Stimulated activated naive CD8-positive, alpha-beta T cell treated with anti-CD3 and anti-CD28 coated beads, Interleukin-15, amount 100 ng/mL, for 72 hours (primary cell): ENCODE data around the gene SOHLH1.

ENCODE experiments used
- ATAC-seq: fragments of 150-1000 bp; cut with Tn5 transposase; 2 replicates; pipeline ENCODE4 v1.10.0; 2021; ENCODE audit warnings: mild to moderate bottlenecking, moderate library complexity
- DNase-seq, 2 donors: peaks; one replicate each; pipeline ENCODE4 v3.0.0; 2021 to 2022
- H3K27ac Mint-ChIP-seq, 2 donors: one replicate each; pipeline ENCODE4 v1.8.0; 2022; ENCODE audit warnings: mild to moderate bottlenecking in 2 of 2, mixed read lengths in 2 of 2, moderate library complexity in 2 of 2
- H3K27me3 Mint-ChIP-seq: one replicate; pipeline ENCODE4 v1.8.0; 2022; ENCODE audit warnings: mixed read lengths
- H3K4me1 Mint-ChIP-seq: one replicate; pipeline ENCODE4 v1.8.0; 2022; ENCODE audit warnings: mild to moderate bottlenecking, mixed read lengths
- H3K4me3 Mint-ChIP-seq, 2 donors: one replicate each; pipeline ENCODE4 v1.8.0; 2022; ENCODE audit warnings: mild to moderate bottlenecking in 2 of 2, mixed read lengths in 2 of 2, moderate library complexity in 1 of 2
- H3K9me3 Mint-ChIP-seq, 2 donors: one replicate each; pipeline ENCODE4 v1.8.0; 2022; ENCODE audit warnings: mixed read lengths in 2 of 2

The SOHLH1 gene

GRCh38 chr9:135698767-135699166 is 514 bp downstream of the SOHLH1 start:
- peaks cover 26% of the 10 kb centered on the region for H3K27me3 Mint-ChIP-seq

GRCh38 chr9:135698236-135698635 is 1.0 kb downstream of the SOHLH1 start:
- ATAC-seq (no peak), DNase-seq (no peak)
- peaks cover 26% of the 10 kb centered on the region for H3K27me3 Mint-ChIP-seq
- no peaks in the 10 kb centered on the region for H3K9me3 Mint-ChIP-seq
- no peak overlapping the region for H3K27ac Mint-ChIP-seq
- no peaks in the 10 kb centered on the region for H3K4me1 Mint-ChIP-seq
- no peak overlapping the region for H3K4me3 Mint-ChIP-seq

More at GRCh38 chr9:135698767-135699166, 514 bp downstream of the SOHLH1 start:
- H3K9me3 Mint-ChIP-seq = no peaks in the 10 kb centered on the region
- no peak overlapping the region for H3K4me3 Mint-ChIP-seq
- no peaks in the 10 kb centered on the region for H3K4me1 Mint-ChIP-seq
- ATAC-seq (no peak), DNase-seq (no peak)
- no peak overlapping the region for H3K27ac Mint-ChIP-seq

GRCh38 chr9:135697226-135697625 is 2.1 kb downstream of the SOHLH1 start:
- DNase-seq (no peak), ATAC-seq (no peak)
- H3K27me3 Mint-ChIP-seq = peaks cover 19% of the 10 kb centered on the region
- H3K4me3 Mint-ChIP-seq = no peak overlapping the region
- no peaks in the 10 kb centered on the region for H3K4me1 Mint-ChIP-seq
- no peak overlapping the region for H3K27ac Mint-ChIP-seq
- no peaks in the 10 kb centered on the region for H3K9me3 Mint-ChIP-seq

GRCh38 chr9:135696446-135696845 is 2.8 kb downstream of the SOHLH1 start:
- Mint-ChIP-seq H3K9me3 (no peaks in the 10 kb centered on the region), H3K27me3 (peaks cover 19% of the 10 kb centered on the region), H3K4me3 (no peak overlapping the region), H3K4me1 (no peaks in the 10 kb centered on the region), H3K27ac (no peak overlapping the region)
- ATAC-seq (no peak), DNase-seq (no peak)

- DNase-seq (no peak), ATAC-seq (no peak)
- Mint-ChIP-seq H3K4me3 (no peak overlapping the region), H3K4me1 (no peaks in the 10 kb centered on the region), H3K27ac (no peak overlapping the region), H3K27me3 (peaks cover 13% of the 10 kb centered on the region), H3K9me3 (no peaks in the 10 kb centered on the region)
These were observed 3.6 kb downstream of the SOHLH1 start for GRCh38 chr9:135695642-135696041.

- ATAC-seq = no peak
- DNase-seq = no peak
- H3K27ac Mint-ChIP-seq = no peak overlapping the region
- H3K9me3 Mint-ChIP-seq = no peaks in the 10 kb centered on the region
- H3K4me3 Mint-ChIP-seq = no peak overlapping the region
- H3K4me1 Mint-ChIP-seq = no peaks in the 10 kb centered on the region
- H3K27me3 Mint-ChIP-seq = peaks cover 7% of the 10 kb centered on the region
These were observed 4.2 kb downstream of the SOHLH1 start for GRCh38 chr9:135695036-135695435.

- no peaks in the 10 kb centered on the region for H3K4me1 Mint-ChIP-seq
- no peak overlapping the region for H3K4me3 Mint-ChIP-seq
- DNase-seq (no peak), ATAC-seq (no peak)
- no peaks in the 10 kb centered on the region for H3K9me3 Mint-ChIP-seq
- no peak overlapping the region for H3K27ac Mint-ChIP-seq
- peaks cover 6% of the 10 kb centered on the region for H3K27me3 Mint-ChIP-seq
These were observed 4.9 kb downstream of the SOHLH1 start for GRCh38 chr9:135694414-135694813.

GRCh38 chr9:135693771-135694170 is 5.5 kb downstream of the SOHLH1 start:
- no peak overlapping the region for H3K27ac Mint-ChIP-seq
- no peaks in the 10 kb centered on the region for H3K9me3 Mint-ChIP-seq
- DNase-seq = no peak
- no peak for ATAC-seq
- no peaks in the 10 kb centered on the region for H3K4me1 Mint-ChIP-seq
- H3K27me3 Mint-ChIP-seq = peaks cover 6% of the 10 kb centered on the region
- H3K4me3 Mint-ChIP-seq = no peak overlapping the region

GRCh38 chr9:135693265-135693664 is 6.0 kb downstream of the SOHLH1 start:
- DNase-seq = no peak
- Mint-ChIP-seq H3K9me3 (no peaks in the 10 kb centered on the region), H3K27ac (no peak overlapping the region)

GRCh38 chr9:135692410-135692809 is 6.9 kb downstream of the SOHLH1 start:
- no peak for ATAC-seq
- no peaks in the 10 kb centered on the region for H3K9me3 Mint-ChIP-seq
- no peak overlapping the region for H3K27ac Mint-ChIP-seq
- peaks cover 6% of the 10 kb centered on the region for H3K27me3 Mint-ChIP-seq
- DNase-seq = no peak
- no peak overlapping the region for H3K4me3 Mint-ChIP-seq
- no peaks in the 10 kb centered on the region for H3K4me1 Mint-ChIP-seq

More at GRCh38 chr9:135693265-135693664, 6.0 kb downstream of the SOHLH1 start:
- no peak overlapping the region for H3K4me3 Mint-ChIP-seq
- H3K4me1 Mint-ChIP-seq = no peaks in the 10 kb centered on the region
- H3K27me3 Mint-ChIP-seq = peaks cover 6% of the 10 kb centered on the region
- no peak for ATAC-seq

GRCh38 chr9:135690836-135691570 is 8.3 kb downstream of the SOHLH1 start:
- Mint-ChIP-seq H3K27me3 (peaks cover 6% of the 10 kb centered on the region), H3K4me1 (no peaks in the 10 kb centered on the region), H3K4me3 (no peak overlapping the region), H3K9me3 (no peaks in the 10 kb centered on the region), H3K27ac (no peak overlapping the region)
- ATAC-seq (no peak), DNase-seq (no peak)

- ATAC-seq = no peak
- H3K27ac Mint-ChIP-seq = no peak overlapping the region
- peaks cover 15% of the 10 kb centered on the region for H3K27me3 Mint-ChIP-seq
- DNase-seq = no peak
- H3K4me3 Mint-ChIP-seq = no peak overlapping the region
- H3K9me3 Mint-ChIP-seq = no peaks in the 10 kb centered on the region
- no peaks in the 10 kb centered on the region for H3K4me1 Mint-ChIP-seq
These were observed 10.3 kb downstream of the SOHLH1 start for GRCh38 chr9:135689011-135689410.

GRCh38 chr9:135687216-135687615 is 12.1 kb downstream of the SOHLH1 start:
- peak; percentile 29 for ATAC-seq
- DNase-seq = no peak
- Mint-ChIP-seq H3K27ac (peak overlapping the region in 1 of 2 donors; percentile 78), H3K4me3 (no peak overlapping the region), H3K27me3 (peaks cover 21% of the 10 kb centered on the region), H3K4me1 (no peaks in the 10 kb centered on the region), H3K9me3 (no peaks in the 10 kb centered on the region)

GRCh38 chr9:135684691-135685090 is 14.6 kb downstream of the SOHLH1 start:
- ATAC-seq (no peak), DNase-seq (no peak)
- Mint-ChIP-seq H3K27me3 (peaks cover 26% of the 10 kb centered on the region), H3K4me1 (no peaks in the 10 kb centered on the region), H3K4me3 (no peak overlapping the region), H3K27ac (no peak overlapping the region), H3K9me3 (no peaks in the 10 kb centered on the region)

- Mint-ChIP-seq H3K27ac (no peak overlapping the region), H3K4me1 (no peaks in the 10 kb centered on the region), H3K4me3 (no peak overlapping the region), H3K27me3 (peaks cover 26% of the 10 kb centered on the region), H3K9me3 (no peaks in the 10 kb centered on the region)
- no peak for ATAC-seq
- no peak for DNase-seq
These were observed 15.8 kb downstream of the SOHLH1 start for GRCh38 chr9:135683401-135684034.

GRCh38 chr9:135681161-135681560 is 18.1 kb downstream of the SOHLH1 start:
- no peak for DNase-seq
- H3K27ac Mint-ChIP-seq = no peak overlapping the region
- no peaks in the 10 kb centered on the region for H3K9me3 Mint-ChIP-seq
- peaks cover 26% of the 10 kb centered on the region for H3K27me3 Mint-ChIP-seq
- no peak for ATAC-seq
- no peaks in the 10 kb centered on the region for H3K4me1 Mint-ChIP-seq
- H3K4me3 Mint-ChIP-seq = no peak overlapping the region
